ENCODE data around the gene CUBN.

The CUBN gene

GRCh38 chr10:17157024-17157423 is 27.4 kb upstream of the CUBN start:
- Histone ChIP-seq H3K9ac (ENCODE audit: low read depth, low read length) (no peak overlapping the region), H3K9me3 (replicated peaks; ENCODE audit: low read length) (no peaks in the 10 kb centered on the region), H3K27me3 (ENCODE audit: control insufficient read depth, insufficient read depth, low read length) (no peaks in the 10 kb centered on the region), H3K4me1 (ENCODE audit: control insufficient read depth, insufficient read depth, low read length) (peaks cover 4% of the 10 kb centered on the region), H3K36me3 (ENCODE audit: insufficient read depth, low read length) (no peaks in the 10 kb centered on the region), H3K4me2 (ENCODE audit: low read length) (no peak overlapping the region), H3K4me3 (ENCODE audit: low read length) (no peak overlapping the region)

GRCh38 chr10:17155826-17156225 is 26.2 kb upstream of the CUBN start:
- H3K4me3 ChIP-seq (ENCODE audit: low read length) = no peak overlapping the region
- no peaks in the 10 kb centered on the region for H3K9me3 ChIP-seq (replicated peaks; ENCODE audit: low read length)
- H3K27me3 ChIP-seq (ENCODE audit: control insufficient read depth, insufficient read depth, low read length) = no peaks in the 10 kb centered on the region
- H3K36me3 ChIP-seq (ENCODE audit: insufficient read depth, low read length) = no peaks in the 10 kb centered on the region
- peaks cover 7% of the 10 kb centered on the region for H3K4me1 ChIP-seq (ENCODE audit: control insufficient read depth, insufficient read depth, low read length)
- no peak overlapping the region for H3K9ac ChIP-seq (ENCODE audit: low read depth, low read length)
- no peak overlapping the region for H3K4me2 ChIP-seq (ENCODE audit: low read length)

GRCh38 chr10:17154116-17154515 is 24.5 kb upstream of the CUBN start:
- Histone ChIP-seq H3K9me3 (replicated peaks; ENCODE audit: low read length) (no peaks in the 10 kb centered on the region), H3K9ac (ENCODE audit: low read depth, low read length) (no peak overlapping the region), H3K36me3 (ENCODE audit: insufficient read depth, low read length) (no peaks in the 10 kb centered on the region), H3K4me3 (ENCODE audit: low read length) (no peak overlapping the region), H3K27me3 (ENCODE audit: control insufficient read depth, insufficient read depth, low read length) (no peaks in the 10 kb centered on the region), H3K4me2 (ENCODE audit: low read length) (no peak overlapping the region), H3K4me1 (ENCODE audit: control insufficient read depth, insufficient read depth, low read length) (peaks cover 7% of the 10 kb centered on the region)

GRCh38 chr10:17153321-17153720 is 23.7 kb upstream of the CUBN start:
- Histone ChIP-seq H3K27me3 (ENCODE audit: control insufficient read depth, insufficient read depth, low read length) (no peaks in the 10 kb centered on the region), H3K9me3 (replicated peaks; ENCODE audit: low read length) (no peaks in the 10 kb centered on the region), H3K4me3 (ENCODE audit: low read length) (no peak overlapping the region), H3K4me2 (ENCODE audit: low read length) (no peak overlapping the region), H3K9ac (ENCODE audit: low read depth, low read length) (no peak overlapping the region), H3K36me3 (ENCODE audit: insufficient read depth, low read length) (no peaks in the 10 kb centered on the region), H3K4me1 (ENCODE audit: control insufficient read depth, insufficient read depth, low read length) (peaks cover 7% of the 10 kb centered on the region)

- Histone ChIP-seq H3K36me3 (ENCODE audit: insufficient read depth, low read length) (no peaks in the 10 kb centered on the region), H3K9ac (ENCODE audit: low read depth, low read length) (no peak overlapping the region), H3K4me3 (ENCODE audit: low read length) (no peak overlapping the region), H3K9me3 (replicated peaks; ENCODE audit: low read length) (no peaks in the 10 kb centered on the region), H3K4me1 (ENCODE audit: control insufficient read depth, insufficient read depth, low read length) (peaks cover 7% of the 10 kb centered on the region), H3K27me3 (ENCODE audit: control insufficient read depth, insufficient read depth, low read length) (no peaks in the 10 kb centered on the region), H3K4me2 (ENCODE audit: low read length) (no peak overlapping the region)
Measured at GRCh38 chr10:17151716-17152115, 22.1 kb upstream of the CUBN start.

- peaks cover 3% of the 10 kb centered on the region for H3K4me1 ChIP-seq (ENCODE audit: control insufficient read depth, insufficient read depth, low read length)
- H3K4me2 ChIP-seq (ENCODE audit: low read length) = no peak overlapping the region
- no peak overlapping the region for H3K4me3 ChIP-seq (ENCODE audit: low read length)
Measured at GRCh38 chr10:17147884-17148489, 18.4 kb upstream of the CUBN start.

GRCh38 chr10:17146892-17147291 is 17.3 kb upstream of the CUBN start:
- Histone ChIP-seq H3K9ac (ENCODE audit: low read depth, low read length) (no peak overlapping the region), H3K4me1 (ENCODE audit: control insufficient read depth, insufficient read depth, low read length) (peaks cover 3% of the 10 kb centered on the region), H3K4me2 (ENCODE audit: low read length) (no peak overlapping the region), H3K27me3 (ENCODE audit: control insufficient read depth, insufficient read depth, low read length) (no peaks in the 10 kb centered on the region), H3K9me3 (replicated peaks; ENCODE audit: low read length) (no peaks in the 10 kb centered on the region), H3K36me3 (ENCODE audit: insufficient read depth, low read length) (no peaks in the 10 kb centered on the region), H3K4me3 (ENCODE audit: low read length) (no peak overlapping the region)

More at GRCh38 chr10:17147884-17148489, 18.4 kb upstream of the CUBN start:
- H3K36me3 ChIP-seq (ENCODE audit: insufficient read depth, low read length) = no peaks in the 10 kb centered on the region
- no peaks in the 10 kb centered on the region for H3K9me3 ChIP-seq (replicated peaks; ENCODE audit: low read length)
- no peak overlapping the region for H3K9ac ChIP-seq (ENCODE audit: low read depth, low read length)
- no peaks in the 10 kb centered on the region for H3K27me3 ChIP-seq (ENCODE audit: control insufficient read depth, insufficient read depth, low read length)

- Histone ChIP-seq H3K4me1 (ENCODE audit: control insufficient read depth, insufficient read depth, low read length) (no peaks in the 10 kb centered on the region), H3K4me2 (ENCODE audit: low read length) (no peak overlapping the region), H3K36me3 (ENCODE audit: insufficient read depth, low read length) (no peaks in the 10 kb centered on the region), H3K9ac (ENCODE audit: low read depth, low read length) (no peak overlapping the region), H3K9me3 (replicated peaks; ENCODE audit: low read length) (no peaks in the 10 kb centered on the region), H3K27me3 (ENCODE audit: control insufficient read depth, insufficient read depth, low read length) (no peaks in the 10 kb centered on the region), H3K4me3 (ENCODE audit: low read length) (no peak overlapping the region)
Measured at GRCh38 chr10:17145239-17145638, 15.6 kb upstream of the CUBN start.

- Histone ChIP-seq H3K9me3 (replicated peaks; ENCODE audit: low read length) (no peaks in the 10 kb centered on the region), H3K27me3 (ENCODE audit: control insufficient read depth, insufficient read depth, low read length) (no peaks in the 10 kb centered on the region), H3K4me2 (ENCODE audit: low read length) (no peak overlapping the region), H3K4me3 (ENCODE audit: low read length) (no peak overlapping the region), H3K4me1 (ENCODE audit: control insufficient read depth, insufficient read depth, low read length) (no peaks in the 10 kb centered on the region), H3K36me3 (ENCODE audit: insufficient read depth, low read length) (no peaks in the 10 kb centered on the region), H3K9ac (ENCODE audit: low read depth, low read length) (no peak overlapping the region)
Measured at GRCh38 chr10:17144757-17145156, 15.1 kb upstream of the CUBN start.

- Histone ChIP-seq H3K4me1 (ENCODE audit: control insufficient read depth, insufficient read depth, low read length) (no peaks in the 10 kb centered on the region), H3K4me3 (ENCODE audit: low read length) (no peak overlapping the region), H3K27me3 (ENCODE audit: control insufficient read depth, insufficient read depth, low read length) (no peaks in the 10 kb centered on the region), H3K9ac (ENCODE audit: low read depth, low read length) (no peak overlapping the region), H3K36me3 (ENCODE audit: insufficient read depth, low read length) (no peaks in the 10 kb centered on the region), H3K4me2 (ENCODE audit: low read length) (no peak overlapping the region), H3K9me3 (replicated peaks; ENCODE audit: low read length) (no peaks in the 10 kb centered on the region)
Measured at GRCh38 chr10:17144032-17144431, 14.4 kb upstream of the CUBN start.

GRCh38 chr10:17143055-17143690 is 13.6 kb upstream of the CUBN start:
- no peaks in the 10 kb centered on the region for H3K27me3 ChIP-seq (ENCODE audit: control insufficient read depth, insufficient read depth, low read length)
- H3K4me1 ChIP-seq (ENCODE audit: control insufficient read depth, insufficient read depth, low read length) = no peaks in the 10 kb centered on the region
- no peak overlapping the region for H3K4me2 ChIP-seq (ENCODE audit: low read length)
- H3K36me3 ChIP-seq (ENCODE audit: insufficient read depth, low read length) = no peaks in the 10 kb centered on the region
- H3K4me3 ChIP-seq (ENCODE audit: low read length) = no peak overlapping the region
- H3K9me3 ChIP-seq (replicated peaks; ENCODE audit: low read length) = no peaks in the 10 kb centered on the region
- no peak overlapping the region for H3K9ac ChIP-seq (ENCODE audit: low read depth, low read length)
